Suprapubic skin (tissue), 4 donors: ENCODE results near the gene LRP1B.

Experiments used
- EP300 ChIP-seq: sonication (generic); formaldehyde crosslinking; IDR thresholded peaks from one replicate; pipeline ENCODE4 v1.6.1; 2017; ENCODE audit warnings: antibody characterized with exemption
- POLR2A ChIP-seq, 2 donors: fragments of 450-650 bp; IDR thresholded peaks; one replicate each; pipeline ENCODE4 v1.6.1; 2017; ENCODE audit warnings: antibody characterized with exemption in 2 of 2, mild to moderate bottlenecking in 2 of 2, moderate library complexity in 2 of 2
- POLR2AphosphoS5 ChIP-seq, 3 donors: sonication (generic); formaldehyde crosslinking; IDR thresholded peaks; one replicate each; pipeline ENCODE4 v1.6.1; 2017; ENCODE audit warnings: antibody characterized with exemption in 3 of 3
- TF ChIP-seq, protein P1 (sequence below), 2 donors: fragments of 200-600 bp in 1 of 2; fragments of 450-650 bp in 1 of 2; sonication (generic) in 1 of 2; IDR thresholded peaks; one replicate each; pipeline ENCODE4 v1.5.1; 2016 to 2019; ENCODE audit warnings: antibody characterized with exemption in 2 of 2, mild to moderate bottlenecking in 1 of 2, moderate library complexity in 1 of 2

DNA sequence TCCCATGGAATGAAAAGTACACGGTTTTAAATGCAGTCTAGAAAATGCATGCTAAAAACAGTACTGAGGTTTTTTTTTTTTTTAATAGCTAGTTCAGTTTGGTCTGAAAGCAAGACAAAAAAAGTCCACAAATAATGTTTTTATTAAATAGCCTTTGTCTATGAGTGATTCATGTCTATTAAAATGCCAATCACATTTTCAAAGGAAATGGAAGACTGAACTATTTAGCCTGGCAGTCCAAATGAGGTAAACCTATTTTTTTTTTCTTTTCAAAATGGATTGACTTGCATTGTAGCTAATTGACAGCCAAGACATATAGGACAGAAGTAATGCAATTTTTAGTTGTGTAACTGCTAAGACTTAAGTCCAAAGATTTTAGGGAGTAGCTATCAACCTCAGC lies 90.3 kb downstream of the LRP1B start:
- TF ChIP-seq, protein P1, sequence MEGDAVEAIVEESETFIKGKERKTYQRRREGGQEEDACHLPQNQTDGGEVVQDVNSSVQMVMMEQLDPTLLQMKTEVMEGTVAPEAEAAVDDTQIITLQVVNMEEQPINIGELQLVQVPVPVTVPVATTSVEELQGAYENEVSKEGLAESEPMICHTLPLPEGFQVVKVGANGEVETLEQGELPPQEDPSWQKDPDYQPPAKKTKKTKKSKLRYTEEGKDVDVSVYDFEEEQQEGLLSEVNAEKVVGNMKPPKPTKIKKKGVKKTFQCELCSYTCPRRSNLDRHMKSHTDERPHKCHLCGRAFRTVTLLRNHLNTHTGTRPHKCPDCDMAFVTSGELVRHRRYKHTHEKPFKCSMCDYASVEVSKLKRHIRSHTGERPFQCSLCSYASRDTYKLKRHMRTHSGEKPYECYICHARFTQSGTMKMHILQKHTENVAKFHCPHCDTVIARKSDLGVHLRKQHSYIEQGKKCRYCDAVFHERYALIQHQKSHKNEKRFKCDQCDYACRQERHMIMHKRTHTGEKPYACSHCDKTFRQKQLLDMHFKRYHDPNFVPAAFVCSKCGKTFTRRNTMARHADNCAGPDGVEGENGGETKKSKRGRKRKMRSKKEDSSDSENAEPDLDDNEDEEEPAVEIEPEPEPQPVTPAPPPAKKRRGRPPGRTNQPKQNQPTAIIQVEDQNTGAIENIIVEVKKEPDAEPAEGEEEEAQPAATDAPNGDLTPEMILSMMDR (IDR thresholded peaks at IDR 0.05) = no peak
- TF ChIP-seq POLR2AphosphoS5 (IDR thresholded peaks at IDR 0.05) (no peak), POLR2A (IDR thresholded peaks at IDR 0.05) (no peak), EP300 (no peak)
